Neural progenitor cell (in vitro differentiated cells): ENCODE data around the gene PPP1CC.

Experiments used
- CTCF ChIP-seq: fragments of 200-600 bp; sonication (generic); IDR thresholded peaks from 2 replicates; pipeline ENCODE4 v1.5.1; 2017; ENCODE audit warnings: antibody characterized with exemption, mild to moderate bottlenecking
- EZH2 ChIP-seq: fragments of 200-600 bp; sonication (generic); IDR thresholded peaks from 2 replicates; pipeline ENCODE4 v1.6.1; 2017; ENCODE audit warnings: antibody characterized with exemption, mild to moderate bottlenecking, moderate library complexity

DNA sequence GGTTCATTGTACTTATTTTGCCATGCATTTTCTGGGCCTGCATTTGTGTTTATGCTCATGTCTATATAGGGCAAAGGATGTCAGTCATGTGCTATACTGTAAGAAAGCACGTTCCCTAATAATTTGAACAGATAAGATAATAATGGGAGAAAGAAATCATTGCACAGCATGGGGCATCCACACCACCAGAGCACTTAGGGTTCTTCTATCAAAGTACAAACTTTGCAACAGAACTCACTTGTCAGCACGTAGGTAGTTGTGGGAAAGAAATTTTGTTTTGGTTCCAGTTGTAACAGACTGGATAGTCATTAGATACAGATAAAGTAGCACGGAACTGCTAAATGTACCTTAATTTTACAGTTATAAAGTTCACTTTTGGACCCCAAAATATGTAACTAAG is 10.1 kb downstream of the PPP1CC start:
- TF ChIP-seq CTCF (no peak), EZH2 (no peak)
